GM10847 (cell line): Measurements from ENCODE around the gene PTPRN2.

Source experiments
- POLR2A ChIP-seq: IDR thresholded peaks from 2 replicates; pipeline ENCODE4 v1.6.1; 2011; ENCODE audit not compliant: insufficient read length; ENCODE audit errors: extremely low read depth

PTPRN2 gene

GRCh38 chr7:158328376-158329013 lies 259.1 kb downstream of the PTPRN2 start:
- TF ChIP-seq POLR2A, result no peak

DNA sequence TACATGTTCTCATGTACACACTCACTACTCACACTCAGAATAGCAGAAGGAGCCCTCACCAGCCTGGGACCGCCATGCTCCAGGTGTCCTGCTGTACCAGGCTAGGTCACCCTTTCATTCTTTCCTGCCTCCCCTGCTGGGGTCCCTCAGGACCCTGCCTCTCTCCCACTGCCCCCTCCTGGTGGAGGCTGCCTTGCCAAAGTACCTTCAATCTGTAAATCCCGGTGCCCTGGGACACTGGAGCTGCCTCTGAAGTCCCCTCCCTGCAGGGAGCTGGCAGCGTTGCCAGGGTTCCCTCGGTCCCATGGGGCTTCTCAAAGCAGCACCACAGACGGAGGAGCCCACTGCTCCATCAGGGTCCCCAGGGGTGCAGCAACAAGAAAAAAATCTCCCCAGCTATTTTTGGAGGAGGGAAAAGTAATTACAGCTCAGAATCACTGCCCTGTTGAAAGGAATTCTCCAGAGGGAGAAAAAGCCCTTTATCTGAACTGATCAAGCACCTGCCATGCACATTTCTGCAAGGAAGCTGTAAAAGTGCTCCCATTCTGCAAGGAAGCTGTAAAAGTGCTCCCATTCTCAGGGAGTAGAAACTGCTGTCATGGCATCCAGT lies 259.9 kb downstream of the PTPRN2 start:
- no peak for TF ChIP-seq POLR2A

DNA sequence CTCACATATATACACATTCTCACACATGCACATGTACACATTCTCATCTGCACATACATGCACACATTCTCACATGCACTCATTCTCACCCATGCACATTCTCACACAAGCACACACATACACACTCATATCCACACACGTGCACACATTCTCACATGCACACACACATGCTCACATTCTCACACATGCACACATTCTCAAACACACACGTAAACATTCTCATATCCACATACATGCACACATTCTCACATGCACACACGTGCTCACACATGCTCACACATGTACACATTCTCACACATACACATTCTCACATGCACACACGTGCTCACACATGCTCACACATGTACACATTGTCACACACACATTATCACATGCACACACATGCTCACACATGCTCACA lies 260.6 kb downstream of the PTPRN2 start:
- TF ChIP-seq POLR2A, result no peak

- no peak for TF ChIP-seq POLR2A
These were observed 261.9 kb downstream of the PTPRN2 start for GRCh38 chr7:158325530-158326381.

- no peak for TF ChIP-seq POLR2A
These were observed 262.9 kb downstream of the PTPRN2 start for GRCh38 chr7:158324397-158325360.

DNA sequence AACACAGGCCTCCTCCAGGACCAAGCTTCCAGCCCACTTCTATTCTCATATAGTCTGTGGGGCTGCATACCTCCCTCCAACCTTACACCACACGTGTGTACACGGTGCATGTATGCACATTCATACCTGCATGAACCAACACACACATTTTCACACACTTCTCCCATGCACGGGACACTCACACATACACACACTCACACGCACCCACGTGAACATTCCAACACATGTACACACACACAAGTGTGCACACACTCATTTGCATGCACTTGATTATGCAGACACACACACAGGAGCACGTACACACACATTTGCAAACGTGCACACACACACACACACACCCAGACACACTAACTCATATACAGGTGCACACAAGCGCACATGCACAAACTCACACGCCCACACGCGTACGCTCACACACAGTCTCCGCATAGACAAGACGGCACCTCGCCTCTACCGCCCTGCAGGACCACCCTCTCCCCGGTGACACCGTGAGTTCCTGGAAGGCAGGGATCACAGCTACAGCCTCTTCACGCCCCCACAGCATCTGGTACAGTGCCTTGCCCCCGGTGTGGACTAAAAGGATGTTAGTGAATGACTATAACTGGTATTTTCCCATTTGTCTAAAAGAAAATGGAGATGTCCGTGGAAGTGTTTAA lies 263.8 kb downstream of the PTPRN2 start:
- TF ChIP-seq POLR2A, result no peak

GRCh38 chr7:158322616-158323530 lies 264.8 kb downstream of the PTPRN2 start:
- no peak for TF ChIP-seq POLR2A

DNA sequence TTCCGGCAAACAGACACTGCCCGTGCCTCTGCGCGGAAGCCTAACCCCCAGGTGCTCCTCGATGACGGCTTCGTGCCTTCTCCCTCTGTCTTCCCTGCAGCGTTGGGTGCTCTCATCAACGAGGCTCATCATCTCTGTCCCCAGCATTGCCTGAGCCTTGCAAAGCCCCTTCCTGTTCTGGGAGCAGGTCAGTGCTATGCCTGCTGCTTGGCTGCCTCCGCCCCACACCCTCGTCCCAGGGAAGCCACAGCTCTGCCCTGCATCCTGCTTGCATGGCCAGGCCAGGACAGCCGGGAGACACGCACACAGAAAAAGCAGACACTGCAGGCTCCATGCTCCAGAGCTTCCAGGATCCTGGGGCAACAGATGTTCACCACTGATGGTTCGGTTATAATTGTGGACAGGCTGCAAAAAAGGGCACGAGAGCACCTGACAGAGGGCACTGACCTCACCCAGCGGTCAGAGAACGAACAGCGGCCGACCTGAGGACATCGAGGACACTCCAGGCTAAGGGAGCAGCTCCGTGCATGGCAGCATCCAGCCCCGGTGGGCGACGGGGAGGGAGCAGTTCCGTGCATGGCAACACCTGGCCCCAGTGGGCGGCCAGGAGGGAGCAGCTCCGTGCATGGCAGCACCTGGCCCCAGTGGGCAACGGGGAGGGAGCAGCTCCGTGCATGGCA lies 265.5 kb downstream of the PTPRN2 start:
- TF ChIP-seq POLR2A, result no peak

DNA sequence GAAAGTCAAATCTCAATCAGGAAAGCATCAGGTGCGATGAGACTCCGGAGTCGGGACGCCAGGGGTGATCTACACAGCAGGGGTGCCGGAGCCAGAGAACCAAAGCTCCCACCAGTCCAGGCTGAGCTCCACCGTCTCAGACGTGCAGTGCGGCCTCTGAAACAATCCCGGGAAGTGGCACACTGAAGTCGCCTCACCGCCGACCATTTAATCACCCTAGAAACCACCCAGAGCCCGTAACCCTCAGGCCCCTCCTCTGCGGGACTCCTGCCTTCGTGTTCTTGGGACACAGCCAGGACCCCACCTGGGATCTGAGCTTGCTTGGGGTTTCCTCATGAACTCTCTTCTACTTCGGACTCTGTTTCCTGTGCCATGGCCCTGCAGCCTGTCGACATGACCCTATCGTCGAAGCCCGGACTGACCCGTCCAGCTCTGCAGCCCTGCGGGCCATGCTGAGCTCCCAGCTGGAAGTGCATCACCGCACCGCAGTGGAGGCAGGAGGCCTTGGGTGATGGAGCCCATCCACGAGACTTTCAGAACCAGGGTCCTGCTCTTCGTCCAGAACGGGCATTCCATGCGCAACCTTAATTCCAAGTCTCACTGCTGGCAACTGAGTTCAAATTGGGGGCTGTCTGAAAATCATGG lies 266.4 kb downstream of the PTPRN2 start:
- no peak for TF ChIP-seq POLR2A

- TF ChIP-seq POLR2A, result no peak
These were observed 267.3 kb downstream of the PTPRN2 start for GRCh38 chr7:158320328-158320727.

DNA sequence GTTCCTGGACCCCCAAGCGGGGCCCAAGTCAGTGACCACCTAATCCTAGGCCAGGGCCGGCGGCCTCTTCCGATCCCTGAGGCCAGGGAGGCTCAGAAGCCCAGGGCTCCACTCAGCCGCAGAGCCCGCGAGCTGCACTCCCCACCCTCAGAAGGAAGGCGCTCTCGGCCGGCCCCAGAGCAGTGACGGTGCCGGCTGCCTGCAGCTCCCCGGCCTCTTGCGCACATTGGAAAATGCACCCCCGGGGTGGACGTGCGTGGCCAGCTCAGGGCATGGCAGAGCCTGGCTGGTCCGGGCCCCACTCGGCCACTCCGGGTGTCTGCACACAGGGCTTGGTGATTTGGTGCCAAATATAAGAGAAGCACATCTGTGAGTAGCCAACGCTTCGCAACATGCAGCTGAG lies 269.1 kb downstream of the PTPRN2 start:
- TF ChIP-seq POLR2A, result no peak

DNA sequence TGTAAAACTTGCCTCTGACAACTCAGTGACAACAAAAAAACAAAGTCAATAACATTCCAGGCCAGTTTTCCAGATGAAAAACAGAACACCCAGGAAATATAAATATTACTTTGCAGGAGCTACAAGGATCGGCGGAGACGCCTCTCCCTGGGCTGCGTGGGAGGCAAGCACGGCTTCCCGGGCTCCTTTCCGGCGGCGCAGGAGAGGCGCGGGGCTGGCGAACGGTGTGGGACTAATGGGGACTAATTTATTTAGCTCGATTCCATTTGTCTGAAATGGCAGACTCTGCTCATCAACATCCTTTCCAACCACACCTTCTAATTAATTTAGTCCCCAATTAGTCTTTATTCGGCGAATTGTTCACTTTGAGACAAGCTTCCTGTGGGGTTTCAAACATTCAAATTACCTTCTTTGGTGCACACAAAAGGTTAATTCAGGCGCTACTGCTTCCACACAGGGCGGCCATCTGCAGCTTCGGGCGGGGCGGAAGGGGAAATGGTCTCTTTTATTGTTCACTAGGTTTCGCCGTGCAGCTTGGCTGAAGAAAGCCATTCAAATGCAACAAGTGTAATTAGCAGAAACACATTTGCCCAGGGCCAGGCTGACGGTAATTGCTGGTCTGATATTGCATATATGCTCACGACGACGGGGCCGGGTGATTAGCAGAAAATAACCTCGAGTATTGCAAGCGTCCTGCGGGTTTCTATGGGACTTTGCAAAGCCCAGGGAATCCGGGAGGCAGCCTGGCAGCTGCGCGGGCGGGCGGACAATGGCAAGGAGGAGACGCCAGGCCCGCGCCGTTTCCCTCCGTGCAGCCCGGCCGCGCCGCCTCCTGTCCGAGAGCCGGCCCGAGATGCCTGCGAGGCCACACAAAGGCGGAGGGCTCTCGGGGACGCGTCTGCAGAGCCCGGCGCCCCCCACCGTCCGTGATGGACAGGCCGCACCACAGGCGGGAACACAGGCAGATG lies 270.1 kb downstream of the PTPRN2 start:
- no peak for TF ChIP-seq POLR2A
